OCI-LY7 (cell line): ENCODE data around the gene METTL24.

Source experiments
- CTCF ChIP-seq: fragments of 200-600 bp; sonication (generic); conservative IDR thresholded peaks from 2 replicates; pipeline ENCODE4 v1.5.1; 2014; ENCODE audit warnings: mild to moderate bottlenecking, antibody characterized with exemption, low read length, moderate library complexity, mixed read lengths
- EZH2phosphoT487 ChIP-seq: fragments of 200-600 bp; sonication (generic); IDR thresholded peaks from 2 replicates; pipeline ENCODE4 v1.6.1; 2018; ENCODE audit warnings: low read depth, borderline replicate concordance, mild to moderate bottlenecking, mixed run types, antibody characterized with exemption, low read length, moderate library complexity, mixed read lengths

GRCh38 chr6:110214338-110214737 is 143.8 kb downstream of the METTL24 start:
- TF ChIP-seq CTCF = no peak
- no peak for TF ChIP-seq EZH2phosphoT487
